Prostate gland (tissue), 2 donors: ENCODE results near the gene SEMA7A.

Experiments
- CTCF ChIP-seq, 4 experiments: fragments of 200-600 bp in 2 of 4; fragments of 450-650 bp in 2 of 4; sonication (generic) in 2 of 4; IDR thresholded peaks; 1 replicate in 3 of 4; 2 replicates in 1 of 4; pipeline ENCODE4 v1.5.1; 2016 to 2019; ENCODE audit warnings: antibody characterized with exemption in 4 of 4, mild to moderate bottlenecking in 2 of 4, moderate library complexity in 2 of 4
- POLR2A ChIP-seq: fragments of 450-650 bp; IDR thresholded peaks from one replicate; pipeline ENCODE4 v1.6.1; 2016; ENCODE audit warnings: antibody characterized with exemption, mild to moderate bottlenecking

- TF ChIP-seq CTCF (IDR thresholded peaks at IDR 0.05) (no peak), POLR2A (no peak)
These were observed 8.3 kb upstream of the SEMA7A start for GRCh38 chr15:74442063-74442462.
